H1 (cell line): Measurements from ENCODE around the gene TSG101. TPM values are rescaled to one million over a fixed set of nuclear protein-coding genes. Genes with fewer than 3 reads are reported as not detected.
A peak's percentile ranks its signal among the peaks of the same experiment; 100 is the strongest.

Experiments
- CTCF ChIA-PET: fragments of 300-600 bp; sonication (Branson Sonifier 250); formaldehyde crosslinking; loops from one replicate; lab custom pipeline; 2021; ENCODE audit not compliant: partially characterized antibody; lab: Charles Lee
- POLR2A ChIA-PET: fragments of 300-600 bp; sonication (Branson Sonifier 250); formaldehyde crosslinking; loops from one replicate; lab custom pipeline; 2021; ENCODE audit warnings: inconsistent platforms; ENCODE audit not compliant: partially characterized antibody; lab: Charles Lee
- DNase-seq, 2 experiments: peaks; one replicate each; pipeline versions ENCODE4 v3.0.0 to v3.0.0-alpha.2; 2010 to 2022; ENCODE audit warnings: low spot score in 2 of 2, low read depth in 1 of 2, mixed read lengths in 1 of 2
- FAIRE-seq: peaks from 2 replicates; lab custom pipeline; 2011; peaks lifted over from hg19 to GRCh38; lab: Jason Lieb, UNC
- H2AFZ ChIP-seq: 2 replicates; pipeline ENCODE4 v1.8.1; 2012; ENCODE audit warnings: low read length, inconsistent platforms
- H2AK5ac ChIP-seq: 2 replicates; pipeline ENCODE4 v1.6.1; 2013; ENCODE audit warnings: low read depth, low read length
- H2BK120ac ChIP-seq: replicated peaks from 2 replicates; pipeline ENCODE3; 2013; ENCODE audit warnings: low read depth, low read length, inconsistent platforms
- H2BK12ac ChIP-seq: 2 replicates; pipeline ENCODE4 v1.6.1; 2013; ENCODE audit warnings: low read depth, low read length
- H2BK15ac ChIP-seq: 2 replicates; pipeline ENCODE4 v1.6.1; 2013; ENCODE audit warnings: low read length
- H2BK20ac ChIP-seq: 2 replicates; pipeline ENCODE4 v1.6.1; 2013; ENCODE audit warnings: low read length
- H2BK5ac ChIP-seq: 2 replicates; pipeline ENCODE4 v1.6.1; 2013; ENCODE audit warnings: low read depth, low read length
- H3K14ac ChIP-seq: 2 replicates; pipeline ENCODE4 v1.6.1; 2013; ENCODE audit warnings: inconsistent platforms; ENCODE audit not compliant: insufficient read length
- H3K18ac ChIP-seq: 2 replicates; pipeline ENCODE4 v1.6.1; 2013; ENCODE audit warnings: low read length; ENCODE audit errors: extremely low read depth
- H3K23ac ChIP-seq: 2 replicates; pipeline ENCODE4 v1.6.1; 2013; ENCODE audit warnings: inconsistent platforms; ENCODE audit not compliant: insufficient read length
- H3K23me2 ChIP-seq: 2 replicates; pipeline ENCODE4 v1.6.1; 2013; ENCODE audit warnings: low read depth, low read length
- H3K27ac ChIP-seq: 2 replicates; pipeline ENCODE4 v1.6.1; 2011; ENCODE audit warnings: low read depth, low read length, inconsistent platforms
- H3K27me3 ChIP-seq, 4 experiments: replicated peaks in 1 of 4; 1 replicate in 1 of 4; 2 replicates in 3 of 4; pipeline versions ENCODE4 v1.6.1 to v1.8.1; 2011 to 2013; ENCODE audit warnings: low read length in 3 of 4, mild to moderate bottlenecking in 3 of 4, inconsistent platforms in 2 of 4, mixed read lengths in 2 of 4, moderate library complexity in 1 of 4; ENCODE audit not compliant: control insufficient read depth in 3 of 4, insufficient read depth in 3 of 4; ENCODE audit errors: extremely low read depth in 1 of 4
- H3K36me3 ChIP-seq, 4 experiments: 2 replicates each; pipeline versions ENCODE4 v1.6.1 to v1.8.1; 2011 to 2013; ENCODE audit warnings: mild to moderate bottlenecking in 4 of 4, low read length in 3 of 4, moderate library complexity in 2 of 4, control low read depth in 1 of 4, inconsistent platforms in 1 of 4; ENCODE audit not compliant: insufficient read depth in 4 of 4, control insufficient read depth in 2 of 4
- H3K4ac ChIP-seq: replicated peaks from 2 replicates; pipeline ENCODE3; 2013; ENCODE audit warnings: low read length, low read depth, mixed read lengths, inconsistent platforms; ENCODE audit not compliant: insufficient read length
- H3K4me1 ChIP-seq, 4 experiments: replicated peaks in 1 of 4; 1 replicate in 1 of 4; 2 replicates in 3 of 4; pipeline versions ENCODE4 v1.6.1 to v1.8.1; 2011 to 2013; ENCODE audit warnings: low read length in 3 of 4, inconsistent platforms in 2 of 4, mixed read lengths in 1 of 4; ENCODE audit not compliant: insufficient read depth in 4 of 4, control insufficient read depth in 3 of 4
- H3K4me2 ChIP-seq, 2 experiments: 2 replicates each; pipeline versions ENCODE4 v1.6.1 to v1.8.1; 2011 to 2013; ENCODE audit warnings: low read depth in 2 of 2, low read length in 2 of 2, control low read depth in 1 of 2, inconsistent platforms in 1 of 2, mild to moderate bottlenecking in 1 of 2; ENCODE audit not compliant: insufficient read depth in 1 of 2
- H3K4me3 ChIP-seq, 4 experiments: fragments of 200-600, 300-600 bp in 1 of 4; sonication (generic), shearing (Covaris generic), sonication (Bioruptor Twin) in 1 of 4; 2 replicates each; pipeline versions ENCODE4 v1.5.1 to v1.8.1; 2011 to 2016; ENCODE audit warnings: low read length in 4 of 4, low read depth in 3 of 4, control low read depth in 2 of 4, inconsistent platforms in 2 of 4, mild to moderate bottlenecking in 2 of 4, mixed read lengths in 1 of 4, moderate library complexity in 1 of 4; ENCODE audit not compliant: insufficient read depth in 2 of 4; ENCODE audit errors: extremely low read depth in 1 of 4
- H3K56ac ChIP-seq: replicated peaks from 2 replicates; pipeline ENCODE3; 2013; ENCODE audit warnings: low read depth, mild to moderate bottlenecking, mixed read lengths, low read length, inconsistent platforms; ENCODE audit not compliant: insufficient read length
- H3K79me1 ChIP-seq: 2 replicates; pipeline ENCODE4 v1.6.1; 2013; ENCODE audit warnings: low read depth, low read length, control low read depth
- H3K79me2 ChIP-seq, 2 experiments: 2 replicates each; pipeline versions ENCODE4 v1.6.1 to v1.8.1; 2012 to 2013; ENCODE audit warnings: low read length in 2 of 2, mild to moderate bottlenecking in 2 of 2, inconsistent platforms in 1 of 2; ENCODE audit not compliant: insufficient read depth in 2 of 2, control insufficient read depth in 1 of 2
- H3K9ac ChIP-seq, 4 experiments: replicated peaks in 1 of 4; 1 replicate in 1 of 4; 2 replicates in 3 of 4; pipeline versions ENCODE4 v1.6.1 to v1.8.1; 2011 to 2013; ENCODE audit warnings: low read depth in 3 of 4, low read length in 3 of 4, control low read depth in 2 of 4, mild to moderate bottlenecking in 2 of 4, moderate library complexity in 2 of 4, inconsistent platforms in 1 of 4; ENCODE audit errors: extremely low read depth in 1 of 4
- H3K9me3 ChIP-seq, 2 experiments: 2 replicates each; pipeline versions ENCODE4 v1.6.1 to v1.8.1; 2012 to 2013; ENCODE audit warnings: mild to moderate bottlenecking in 2 of 2, moderate library complexity in 2 of 2, control low read depth in 1 of 2, inconsistent platforms in 1 of 2, low read depth in 1 of 2, low read length in 1 of 2, mixed read lengths in 1 of 2; ENCODE audit not compliant: insufficient read depth in 2 of 2
- H4K20me1 ChIP-seq, 2 experiments: replicated peaks in 1 of 2; 2 replicates each; pipeline versions ENCODE3 to v1.8.1; 2011 to 2013; ENCODE audit warnings: inconsistent platforms in 2 of 2, low read length in 2 of 2, mild to moderate bottlenecking in 1 of 2; ENCODE audit not compliant: insufficient read depth in 2 of 2, control insufficient read depth in 1 of 2
- H4K5ac ChIP-seq: 2 replicates; pipeline ENCODE4 v1.6.1; 2013; ENCODE audit warnings: low read length, low read depth, mixed read lengths, inconsistent platforms; ENCODE audit not compliant: insufficient read length
- H4K8ac ChIP-seq: 2 replicates; pipeline ENCODE4 v1.8.0; 2013; ENCODE audit warnings: mild to moderate bottlenecking, moderate library complexity, low read length, inconsistent platforms; ENCODE audit not compliant: insufficient read depth; ENCODE audit errors: extremely low read depth
- H4K91ac ChIP-seq: replicated peaks from 2 replicates; pipeline ENCODE3; 2013; ENCODE audit warnings: low read length, mixed read lengths, inconsistent platforms; ENCODE audit not compliant: insufficient read length
- ASH2L ChIP-seq: fragments of 200-600, 300-600 bp; sonication (generic); IDR thresholded peaks from one replicate; pipeline ENCODE4 v1.7.1; 2017; ENCODE audit warnings: low read length
- CBX8 ChIP-seq: fragments of 300-800, 300-1000 bp; sonication (generic); IDR thresholded peaks from 2 replicates; pipeline ENCODE4 v1.7.1; 2016; ENCODE audit warnings: low read depth, low read length, borderline replicate concordance
- EP300 ChIP-seq, 2 experiments: IDR thresholded peaks; 1 replicate in 1 of 2; 2 replicates in 1 of 2; pipeline ENCODE4 v1.6.1; 2011 to 2012; ENCODE audit warnings: low read depth in 2 of 2, low read length in 2 of 2, mild to moderate bottlenecking in 2 of 2, borderline replicate concordance in 1 of 2, inconsistent platforms in 1 of 2, moderate library complexity in 1 of 2
- PHF8 ChIP-seq: fragments of 200-600 bp; sonication (generic); conservative IDR thresholded peaks from 2 replicates; pipeline ENCODE4 v1.7.1; 2012; ENCODE audit warnings: low read depth, mild to moderate bottlenecking, inconsistent platforms, low read length, moderate library complexity
- POLR2A ChIP-seq, 2 experiments: IDR thresholded peaks; 1 replicate in 1 of 2; 2 replicates in 1 of 2; pipeline ENCODE4 v1.6.1; 2011; ENCODE audit warnings: low read depth in 2 of 2, low read length in 2 of 2, mild to moderate bottlenecking in 2 of 2; ENCODE audit errors: control extremely low read depth in 1 of 2
- RBBP5 ChIP-seq: IDR thresholded peaks from 2 replicates; pipeline ENCODE4 v1.7.1; 2012; ENCODE audit warnings: low read depth, mild to moderate bottlenecking, inconsistent platforms, low read length, moderate library complexity, borderline replicate concordance
- TCF12 ChIP-seq: IDR thresholded peaks from 2 replicates; pipeline ENCODE4 v1.6.1; 2011; ENCODE audit warnings: low read depth, mild to moderate bottlenecking, low read length
- WGBS, 2 experiments: shearing (Covaris generic) in 1 of 2; methylation state at CpG; one replicate each; pipeline versions ENCODE4 v1.1.6 to v1.1.7; 2013 to 2015; ENCODE audit warnings: low lambda C conversion rate in 2 of 2, mixed read lengths in 2 of 2, inconsistent platforms in 1 of 2, low coverage in 1 of 2, missing lambda C conversion rate in 1 of 2; ENCODE audit not compliant: insufficient replicate concordance in 2 of 2, insufficient coverage in 1 of 2, insufficient read length in 1 of 2; ENCODE audit errors: extremely low coverage in 1 of 2, missing lambda C conversion rate in 1 of 2; 5-methylcytosine and 5-hydroxymethylcytosine counted together
- long read RNA-seq, 2 experiments: library from RNA in 1 of 2; library from capped mRNA in 1 of 2; stranded (forward); transcript quantifications; one replicate each; pipeline ENCODE4 v2.0.0, GENCODE V29; 2021; ENCODE audit warnings: inconsistent platforms in 1 of 2
- polyA minus RNA-seq, 3 experiments: library from RNA; depleted of rRNA, polyadenylated mRNA; stranded (reverse); fragments of >200 nt; gene quantifications; 1 replicate in 2 of 3; 2 replicates in 1 of 3; pipeline ENCODE4 v1.2.3, GENCODE V29; 2011
- polyA plus RNA-seq, 7 experiments: library from polyadenylated mRNA; depleted of rRNA in 3 of 7; stranded (reverse) in 5 of 7; unstranded in 2 of 7; fragments of >200 nt in 5 of 7; fragments of 200-250 nt in 2 of 7; gene quantifications; 1 replicate in 5 of 7; 2 replicates in 1 of 7; 4 replicates in 1 of 7; pipeline versions ENCODE4 v1.2.1 to v1.2.3, GENCODE V29; 2011 to 2013; ENCODE audit warnings: missing spikeins in 2 of 7, mixed read lengths in 2 of 7
- total RNA-seq: library from RNA; stranded (reverse); fragmentation: NEBNext Ultra II Directional; extraction: Animal tissue kit (Norgen Biotek cat#: 25700); gene quantifications from 2 replicates; pipeline ENCODE4 v1.2.1, GENCODE V29; 2021

The TSG101 gene
- 50.8 and 58.2 TPM in 2 replicates for total RNA-seq
- 138 and 151 TPM in 2 replicates for polyA plus RNA-seq (2011; rRNA removed)
- 130 TPM for polyA plus RNA-seq (2011; cell fraction: cytosol; rRNA removed)
- 114 TPM for polyA plus RNA-seq (2011; cell fraction: nucleus; rRNA removed)
- 50.9 to 70.3 TPM (median 59.3 TPM) in 4 replicates for polyA plus RNA-seq (2012, experiment 1 of 2)
- 17.5 TPM for polyA plus RNA-seq (2012, experiment 2 of 2)
- polyA plus RNA-seq (2013, experiment 1 of 2): 45.2 TPM
- 47.3 TPM for polyA plus RNA-seq (2013, experiment 2 of 2)
- polyA minus RNA-seq (2011; rRNA and poly(A)+ RNA removed): 135 and 141 TPM in 2 replicates
- polyA minus RNA-seq (2011; cell fraction: cytosol; rRNA and poly(A)+ RNA removed): 70.0 TPM
- 44.2 TPM for polyA minus RNA-seq (2011; cell fraction: nucleus; rRNA and poly(A)+ RNA removed)
- long read RNA-seq, experiment 1, transcript TSG101-201 (10 exons, 1,824 nt): major isoform, 24 of 53 reads
- long read RNA-seq, experiment 1, partial matches to known transcripts: 21 of 53 reads
- long read RNA-seq, experiment 1, other reads (novel, unspliced or antisense): 8 of 53 reads
- long read RNA-seq, experiment 2, transcript TSG101-201 (10 exons, 1,824 nt): major isoform, 137 of 159 reads
- long read RNA-seq, experiment 2, partial matches to known transcripts: 4 of 159 reads
- long read RNA-seq, experiment 2, other reads (novel, unspliced or antisense): 18 of 159 reads

- H3K9ac ChIP-seq: peak within 1 kb of the TSS; percentile 75 to 97 (median 96)
- peak within 1 kb of the TSS; percentile 96 for H2BK5ac ChIP-seq
- no peak within 1 kb of the TSS for H2BK20ac ChIP-seq
- H3K56ac ChIP-seq: peak within 1 kb of the TSS; percentile 75
- no peak within 1 kb of the TSS for H3K14ac ChIP-seq
- H2BK15ac ChIP-seq: peak within 1 kb of the TSS; percentile 65; the same call in 1 of the 2 replicates
- H2AK5ac ChIP-seq: no peak within 1 kb of the TSS
- DNase-seq: peak; percentile 69 to 96
- H3K27me3 ChIP-seq: no peaks in the 10 kb centered on the region
- H2AFZ ChIP-seq: peak within 1 kb of the TSS; percentile 91
- H2BK12ac ChIP-seq: no peak within 1 kb of the TSS; the same call in 1 of the 2 replicates
- no peak within 1 kb of the TSS for H3K4ac ChIP-seq
- H4K5ac ChIP-seq: peak within 1 kb of the TSS; percentile 60
- H3K23ac ChIP-seq: no peak within 1 kb of the TSS
- WGBS, 2 experiments: 1% methylated on average over 44 of the region's 57 CpGs; no CpG with 5 or more reads in 1 of the 2 experiments
- H3K18ac ChIP-seq: no peak within 1 kb of the TSS; the same call in 1 of the 2 replicates
- peak within 1 kb of the TSS; percentile 96 for H4K8ac ChIP-seq
- ChIA-PET CTCF (interaction anchor here (0.6 to 2.8 kb wide), 7 partner anchors 10 to 201 kb away, joined by 3 to 6 read pairs (median 3); no protein-coding TSS in a partner anchor), POLR2A (interaction anchor here (0.5 to 2.1 kb wide), 27 partner anchors 9 to 419 kb away, joined by 3 to 10 read pairs (median 4); partner anchors contain the start of genes GTF2H1, HPS5, LDHAL6A and LDHC)
- H4K20me1 ChIP-seq: peaks cover 0 to 3% of the 10 kb centered on the region in 2 experiments
- peak within 1 kb of the TSS; percentile 97 for H3K27ac ChIP-seq
- H3K79me2 ChIP-seq: peaks cover 0 to 48% of the 10 kb centered on the region in 2 experiments; a peak in 2 of 4 replicates
- H3K79me1 ChIP-seq: peaks cover 3% of the 10 kb centered on the region; the same call in 1 of the 2 replicates
- no peak within 1 kb of the TSS for H2BK120ac ChIP-seq
- H3K4me3 ChIP-seq: peak within 1 kb of the TSS; percentile 86 to 96 (median 91)
- FAIRE-seq: no peak
- peaks cover 0 to 3% (median 0%) of the 10 kb centered on the region in 4 experiments; a peak in 2 of 7 replicates for H3K4me1 ChIP-seq
- H3K4me2 ChIP-seq: peak within 1 kb of the TSS; percentile 58 to 62
- H4K91ac ChIP-seq: peak within 1 kb of the TSS; percentile 63
- H3K9me3 ChIP-seq: no peaks in the 10 kb centered on the region
- H3K36me3 ChIP-seq: peaks cover 0 to 3% (median 0%) of the 10 kb centered on the region in 4 experiments; a peak in 1 of 8 replicates
- peaks cover 2% of the 10 kb centered on the region; the same call in 1 of the 2 replicates for H3K23me2 ChIP-seq
- TF ChIP-seq RBBP5 (peak; percentile 86; the same call in 1 of the 2 replicates), ASH2L (peak; percentile 95), POLR2A (IDR thresholded peaks at IDR 0.05; ENCODE audit: control extremely low read depth in 1 of 2, low read depth in 2 of 2, low read length in 2 of 2) (peak; percentile 81 to 94), EP300 (IDR thresholded peaks at IDR 0.05; ENCODE audit: borderline replicate concordance in 1 of 2, low read depth in 2 of 2, low read length in 2 of 2) (0 out of 3 replicates have a peak, but pooled peaks of 1 of the 2 experiments have one; percentile 4), PHF8 (peak; percentile 100), TCF12 (no peak), CBX8 (no peak)
These were observed at the start of gene TSG101 for GRCh38 chr11:18526521-18527296. Gene TSG101 (minus strand): TSS chr11:18526942. CDS start chr11:18526816, 126 bp downstream.
